B cell (primary cell): ENCODE results near the gene NUDT15.

Experiments used
- EZH2 ChIP-seq: IDR thresholded peaks from 2 replicates; pipeline ENCODE4 v1.6.1; 2012; ENCODE audit warnings: borderline replicate concordance, low read depth, mild to moderate bottlenecking, moderate library complexity, low read length; ENCODE audit not compliant: insufficient read depth, poor library complexity, severe bottlenecking
- TF ChIP-seq, protein P1 (sequence below): fragments of 200-600 bp; IDR thresholded peaks from one replicate; pipeline ENCODE4 v1.8.0; 2022; ENCODE audit warnings: antibody characterized with exemption, mild to moderate bottlenecking

DNA sequence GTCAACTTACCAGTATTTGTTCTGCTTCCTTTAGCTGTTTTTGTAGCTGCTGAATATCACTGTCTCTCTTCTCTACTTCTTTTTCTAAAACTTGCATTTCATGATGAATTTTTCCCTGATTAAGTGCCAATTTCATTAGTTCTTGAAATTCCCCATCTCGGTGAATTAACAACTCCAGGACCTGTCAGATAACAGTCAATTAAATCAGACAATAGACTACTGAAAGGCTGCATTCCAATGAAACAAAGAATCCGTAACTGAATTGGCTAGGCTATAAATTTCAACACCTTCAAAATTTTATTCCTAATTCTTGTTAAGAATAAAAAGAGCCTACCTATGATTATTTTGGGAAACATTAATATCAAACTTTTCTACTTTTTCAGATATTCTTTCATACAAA, 48.7 kb downstream of the NUDT15 start:
- TF ChIP-seq, protein P1, sequence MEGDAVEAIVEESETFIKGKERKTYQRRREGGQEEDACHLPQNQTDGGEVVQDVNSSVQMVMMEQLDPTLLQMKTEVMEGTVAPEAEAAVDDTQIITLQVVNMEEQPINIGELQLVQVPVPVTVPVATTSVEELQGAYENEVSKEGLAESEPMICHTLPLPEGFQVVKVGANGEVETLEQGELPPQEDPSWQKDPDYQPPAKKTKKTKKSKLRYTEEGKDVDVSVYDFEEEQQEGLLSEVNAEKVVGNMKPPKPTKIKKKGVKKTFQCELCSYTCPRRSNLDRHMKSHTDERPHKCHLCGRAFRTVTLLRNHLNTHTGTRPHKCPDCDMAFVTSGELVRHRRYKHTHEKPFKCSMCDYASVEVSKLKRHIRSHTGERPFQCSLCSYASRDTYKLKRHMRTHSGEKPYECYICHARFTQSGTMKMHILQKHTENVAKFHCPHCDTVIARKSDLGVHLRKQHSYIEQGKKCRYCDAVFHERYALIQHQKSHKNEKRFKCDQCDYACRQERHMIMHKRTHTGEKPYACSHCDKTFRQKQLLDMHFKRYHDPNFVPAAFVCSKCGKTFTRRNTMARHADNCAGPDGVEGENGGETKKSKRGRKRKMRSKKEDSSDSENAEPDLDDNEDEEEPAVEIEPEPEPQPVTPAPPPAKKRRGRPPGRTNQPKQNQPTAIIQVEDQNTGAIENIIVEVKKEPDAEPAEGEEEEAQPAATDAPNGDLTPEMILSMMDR = no peak
- no peak for TF ChIP-seq EZH2
